ENCODE results near the gene SDC4. TPM values are rescaled to one million over a fixed set of nuclear protein-coding genes. Genes with fewer than 3 reads are reported as not detected.
A peak's percentile ranks its signal among the peaks of the same experiment; 100 is the strongest.

SDC4 gene
- total RNA-seq, 3 donors from 2014 or later = 94.0 to 138 (median 102) TPM

GRCh38 chr20:45294659-45295058 lies 53.6 kb downstream of the SDC4 start:
- no peak for DNase-seq
- Mint-ChIP-seq H3K4me3 (no peak overlapping the region), H3K27me3 (ENCODE audit: low read depth) (peaks cover 42% of the 10 kb centered on the region), H3K4me1 (ENCODE audit: low read depth) (peaks cover 8% of the 10 kb centered on the region), H3K36me3 (ENCODE audit: insufficient read depth) (no peaks in the 10 kb centered on the region), H3K9me3 (no peaks in the 10 kb centered on the region)
- no peak for ATAC-seq

GRCh38 chr20:45294003-45294368 lies 54.2 kb downstream of the SDC4 start:
- Mint-ChIP-seq H3K9me3 (no peaks in the 10 kb centered on the region), H3K4me1 (ENCODE audit: low read depth) (peaks cover 8% of the 10 kb centered on the region), H3K36me3 (ENCODE audit: insufficient read depth) (no peaks in the 10 kb centered on the region), H3K27me3 (ENCODE audit: low read depth) (peaks cover 41% of the 10 kb centered on the region), H3K4me3 (peak overlapping the region; percentile 74)
- no peak for ATAC-seq
- DNase-seq = no peak

DNA sequence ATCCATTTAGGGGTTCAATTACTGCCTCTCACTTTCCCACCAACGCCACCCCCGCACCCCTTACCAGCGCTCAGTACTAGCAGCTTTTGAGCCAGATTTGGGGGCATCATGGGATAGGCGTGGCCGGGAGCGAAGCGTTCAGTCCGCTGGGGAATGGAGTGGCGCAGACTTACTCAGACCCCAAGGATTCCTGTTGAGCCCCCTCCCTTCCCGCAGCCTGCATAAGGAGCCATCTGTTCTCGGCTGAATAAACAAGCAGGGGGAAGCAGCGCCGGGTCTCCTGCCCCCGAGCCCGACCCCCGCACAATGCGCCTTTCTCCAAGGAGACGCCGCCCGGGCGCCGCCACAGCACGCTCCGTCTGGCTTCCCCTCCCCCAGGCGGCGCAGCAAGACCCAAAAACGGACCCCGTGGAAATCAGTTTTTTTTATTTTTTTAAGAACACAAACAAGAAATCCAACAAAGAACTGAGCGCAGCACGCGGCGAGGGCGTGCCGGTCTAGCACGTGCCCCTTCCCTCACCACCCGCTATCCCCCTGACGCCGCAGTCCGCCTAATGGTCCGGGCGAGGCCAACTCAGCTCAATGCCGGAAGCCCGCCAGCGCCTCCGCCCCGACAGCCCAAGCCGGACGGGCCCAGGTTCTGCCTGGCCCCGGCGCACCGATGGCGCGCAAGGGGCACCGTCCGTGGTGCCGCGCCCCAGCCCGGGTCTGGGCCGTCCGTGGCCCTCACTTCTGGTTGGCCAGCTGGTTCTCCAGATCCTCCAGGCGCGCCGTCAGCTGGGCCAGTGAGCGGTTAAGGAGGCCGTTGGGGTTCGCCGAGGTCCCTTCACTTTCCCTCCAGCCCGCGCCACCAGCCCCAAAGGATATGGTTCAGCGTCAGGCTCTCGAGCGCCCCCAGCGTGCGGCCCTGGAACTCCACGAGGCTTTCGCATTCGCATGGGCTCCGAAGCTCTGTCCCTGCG lies 54.9 kb downstream of the SDC4 start:
- Mint-ChIP-seq H3K9me3 (no peaks in the 10 kb centered on the region), H3K4me3 (peak overlapping the region; percentile 74), H3K27me3 (ENCODE audit: low read depth) (peaks cover 41% of the 10 kb centered on the region), H3K36me3 (ENCODE audit: insufficient read depth) (no peaks in the 10 kb centered on the region), H3K4me1 (ENCODE audit: low read depth) (peaks cover 8% of the 10 kb centered on the region)
- DNase-seq (peak; percentile 81), ATAC-seq (peak; percentile 93 to 95)

DNA sequence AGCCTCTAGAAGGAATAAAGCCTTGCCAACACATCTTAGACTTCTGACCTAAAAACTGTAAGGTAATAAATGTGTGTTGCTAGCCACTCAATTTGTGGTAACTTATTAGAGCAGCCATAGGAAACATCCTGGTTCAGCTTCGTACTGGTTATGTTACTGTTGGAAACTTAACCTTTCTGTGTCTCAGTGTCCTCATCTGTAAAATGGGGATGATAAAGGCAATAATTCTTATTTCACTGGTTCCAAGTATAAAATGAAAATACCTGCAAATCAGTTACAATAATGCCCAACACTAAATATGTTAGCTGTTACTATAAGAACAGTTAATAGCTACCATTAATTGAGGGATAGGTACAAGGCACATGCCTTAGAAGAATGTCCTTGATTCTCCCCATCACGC lies 55.9 kb downstream of the SDC4 start:
- DNase-seq (no peak), ATAC-seq (no peak)
- peaks cover 8% of the 10 kb centered on the region for H3K4me1 Mint-ChIP-seq (ENCODE audit: low read depth)
- peak overlapping the region; percentile 74 for H3K4me3 Mint-ChIP-seq
- no peaks in the 10 kb centered on the region for H3K36me3 Mint-ChIP-seq (ENCODE audit: insufficient read depth)
- peaks cover 35% of the 10 kb centered on the region for H3K27me3 Mint-ChIP-seq (ENCODE audit: low read depth)
- no peaks in the 10 kb centered on the region for H3K9me3 Mint-ChIP-seq

GRCh38 chr20:45291526-45291925 lies 56.7 kb downstream of the SDC4 start:
- H3K27me3 Mint-ChIP-seq (ENCODE audit: low read depth) = peaks cover 39% of the 10 kb centered on the region
- H3K9me3 Mint-ChIP-seq = no peaks in the 10 kb centered on the region
- H3K4me3 Mint-ChIP-seq = no peak overlapping the region
- peaks cover 8% of the 10 kb centered on the region for H3K4me1 Mint-ChIP-seq (ENCODE audit: low read depth)
- no peaks in the 10 kb centered on the region for H3K36me3 Mint-ChIP-seq (ENCODE audit: insufficient read depth)
- ATAC-seq (no peak), DNase-seq (no peak)

GRCh38 chr20:45290677-45291355 lies 57.4 kb downstream of the SDC4 start:
- H3K36me3 Mint-ChIP-seq (ENCODE audit: insufficient read depth) = no peaks in the 10 kb centered on the region
- H3K27me3 Mint-ChIP-seq (ENCODE audit: low read depth) = peaks cover 35% of the 10 kb centered on the region
- no peak overlapping the region for H3K4me3 Mint-ChIP-seq
- DNase-seq = peak; percentile 53
- no peaks in the 10 kb centered on the region for H3K9me3 Mint-ChIP-seq
- ATAC-seq = peak; percentile 41 to 56
- peaks cover 8% of the 10 kb centered on the region for H3K4me1 Mint-ChIP-seq (ENCODE audit: low read depth)

DNA sequence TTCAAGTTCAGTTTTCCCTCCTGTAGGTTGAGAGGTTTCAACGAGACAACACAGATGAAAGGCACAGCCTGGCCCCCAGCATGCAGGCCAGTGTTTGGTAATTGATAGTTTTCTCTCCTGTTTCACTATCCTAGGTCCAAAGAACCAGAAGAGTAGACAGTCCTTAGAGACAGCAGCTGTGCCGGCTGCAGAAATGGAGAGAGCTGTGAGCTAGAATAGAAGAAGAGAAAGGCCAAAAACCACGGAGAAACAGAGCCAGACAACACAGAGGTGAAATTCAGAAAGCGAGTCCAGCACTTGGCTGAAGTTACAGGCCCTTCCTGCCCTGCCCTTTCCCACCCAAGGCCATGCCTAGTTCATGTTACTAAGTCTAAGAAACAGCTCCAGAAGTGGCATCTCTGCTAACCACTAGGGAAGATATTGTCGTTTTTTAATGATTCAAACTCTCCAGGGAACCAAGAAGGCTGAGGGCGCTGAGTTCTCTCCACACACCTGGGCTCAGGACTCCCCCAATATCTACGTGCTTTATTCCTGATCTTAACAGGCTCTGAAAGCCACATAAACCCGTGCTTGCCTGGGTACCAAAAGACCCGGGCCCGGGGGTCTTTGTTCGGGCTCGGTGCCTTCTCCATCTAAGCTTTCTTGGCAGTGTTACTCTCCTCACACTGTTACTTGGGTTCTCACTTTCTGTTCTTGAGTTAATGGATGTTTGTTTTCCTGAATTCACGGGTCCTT lies 58.1 kb downstream of the SDC4 start:
- Mint-ChIP-seq H3K36me3 (ENCODE audit: insufficient read depth) (no peaks in the 10 kb centered on the region), H3K4me1 (ENCODE audit: low read depth) (peaks cover 8% of the 10 kb centered on the region), H3K27me3 (ENCODE audit: low read depth) (peaks cover 30% of the 10 kb centered on the region), H3K4me3 (no peak overlapping the region), H3K9me3 (no peaks in the 10 kb centered on the region)
- ATAC-seq (no peak), DNase-seq (no peak)

- no peaks in the 10 kb centered on the region for H3K36me3 Mint-ChIP-seq (ENCODE audit: insufficient read depth)
Measured at GRCh38 chr20:45288860-45289259, 59.4 kb downstream of the SDC4 start.

DNA sequence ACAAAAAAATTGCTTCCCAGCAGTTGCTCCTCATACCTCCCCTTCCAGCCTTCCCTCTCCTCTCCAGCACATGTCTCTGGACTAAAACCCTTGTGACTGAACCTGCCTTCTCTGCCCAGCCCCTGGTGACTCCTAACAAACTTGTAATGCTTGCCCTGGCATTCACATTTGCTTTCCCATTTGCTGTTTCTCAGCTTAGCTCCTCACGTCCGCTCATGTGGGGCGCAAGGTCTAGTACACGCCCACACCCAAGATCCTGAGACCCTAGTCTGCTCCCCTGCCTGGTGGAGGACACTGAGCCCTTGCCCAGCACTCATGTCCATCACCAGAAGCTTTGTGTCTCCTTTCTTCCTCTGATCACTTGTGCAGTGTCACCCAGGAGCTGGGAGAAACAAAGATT lies 59.8 kb downstream of the SDC4 start:
- DNase-seq (no peak), ATAC-seq (no peak)
- Mint-ChIP-seq H3K9me3 (no peaks in the 10 kb centered on the region), H3K4me3 (no peak overlapping the region), H3K27me3 (ENCODE audit: low read depth) (peaks cover 22% of the 10 kb centered on the region), H3K36me3 (ENCODE audit: insufficient read depth) (no peaks in the 10 kb centered on the region), H3K4me1 (ENCODE audit: low read depth) (peaks cover 6% of the 10 kb centered on the region)

More at GRCh38 chr20:45288860-45289259, 59.4 kb downstream of the SDC4 start:
- no peak for ATAC-seq
- Mint-ChIP-seq H3K4me3 (no peak overlapping the region), H3K9me3 (no peaks in the 10 kb centered on the region), H3K27me3 (ENCODE audit: low read depth) (peaks cover 23% of the 10 kb centered on the region), H3K4me1 (ENCODE audit: low read depth) (peaks cover 7% of the 10 kb centered on the region)
- no peak for DNase-seq

- H3K27me3 Mint-ChIP-seq (ENCODE audit: low read depth) = peaks cover 17% of the 10 kb centered on the region
- no peaks in the 10 kb centered on the region for H3K36me3 Mint-ChIP-seq (ENCODE audit: insufficient read depth)
- no peak overlapping the region for H3K4me3 Mint-ChIP-seq
Measured at GRCh38 chr20:45283551-45284057, 64.6 kb downstream of the SDC4 start.

DNA sequence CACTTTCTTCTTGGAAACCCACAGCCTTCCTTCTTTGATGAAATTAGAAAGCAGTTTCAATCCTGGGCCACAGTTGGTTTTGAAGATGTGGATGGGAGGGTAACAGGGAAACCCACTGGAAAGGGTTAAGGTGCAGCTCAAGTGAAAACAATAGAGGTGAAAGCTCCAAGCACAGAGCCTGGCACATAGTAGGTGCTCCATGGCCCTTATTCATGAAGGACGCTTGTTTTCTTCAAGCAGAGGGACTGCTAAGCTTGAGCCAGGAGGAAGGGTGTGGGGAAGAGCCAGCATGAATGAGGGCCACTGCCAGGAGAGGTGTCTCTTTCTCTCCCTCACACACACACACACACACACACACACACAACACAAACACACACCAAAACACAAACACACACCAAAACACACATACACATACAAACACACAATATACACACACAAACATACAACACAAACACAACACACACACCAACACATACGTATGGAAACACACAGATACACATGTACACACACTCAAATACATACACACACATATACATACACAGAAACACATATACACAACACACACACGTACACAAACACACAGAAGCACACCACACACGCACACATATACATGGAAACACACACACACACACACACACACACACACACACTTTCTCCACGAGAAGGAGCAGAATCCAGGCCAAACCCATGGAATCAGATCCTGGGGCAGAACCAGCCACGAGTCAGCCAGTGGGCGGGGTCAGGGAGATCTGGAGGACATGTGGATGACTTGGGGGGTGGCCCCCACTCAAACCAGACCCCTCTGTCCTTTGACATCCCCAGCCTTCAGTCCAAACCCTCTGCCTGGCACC lies 65.3 kb downstream of the SDC4 start:
- H3K36me3 Mint-ChIP-seq (ENCODE audit: insufficient read depth) = no peaks in the 10 kb centered on the region
- peaks cover 20% of the 10 kb centered on the region for H3K27me3 Mint-ChIP-seq (ENCODE audit: low read depth)
- no peak for ATAC-seq
- H3K9me3 Mint-ChIP-seq = no peaks in the 10 kb centered on the region
- H3K4me3 Mint-ChIP-seq = no peak overlapping the region
- no peaks in the 10 kb centered on the region for H3K4me1 Mint-ChIP-seq (ENCODE audit: low read depth)
- DNase-seq = no peak

More at GRCh38 chr20:45283551-45284057, 64.6 kb downstream of the SDC4 start:
- H3K9me3 Mint-ChIP-seq = no peaks in the 10 kb centered on the region
- peak in 1 of 2 donors; percentile 32 for ATAC-seq
- no peaks in the 10 kb centered on the region for H3K4me1 Mint-ChIP-seq (ENCODE audit: low read depth)
- no peak for DNase-seq

DNA sequence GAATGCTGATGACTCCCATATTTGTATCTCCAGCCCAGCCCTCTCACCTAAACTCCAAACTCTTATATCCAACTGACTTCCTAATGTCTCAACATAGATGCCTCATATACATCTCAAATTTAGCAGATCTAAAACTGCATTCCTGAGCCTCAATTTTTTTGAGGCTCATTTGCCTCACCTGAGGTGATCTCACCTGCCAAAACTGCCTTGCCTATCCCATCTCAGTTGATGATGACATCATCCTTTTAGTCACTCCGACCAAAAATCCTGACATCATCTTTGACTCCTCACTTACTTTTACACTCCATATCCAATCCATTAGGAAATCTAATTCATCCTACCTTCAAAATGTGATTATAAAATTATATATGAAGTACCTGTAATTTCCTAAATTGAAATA lies 68.2 kb downstream of the SDC4 start:
- Mint-ChIP-seq H3K36me3 (ENCODE audit: insufficient read depth) (no peaks in the 10 kb centered on the region), H3K4me1 (ENCODE audit: low read depth) (no peaks in the 10 kb centered on the region), H3K4me3 (no peak overlapping the region), H3K27me3 (ENCODE audit: low read depth) (peaks cover 34% of the 10 kb centered on the region), H3K9me3 (no peaks in the 10 kb centered on the region)
- no peak for ATAC-seq
- no peak for DNase-seq

- Mint-ChIP-seq H3K9me3 (no peaks in the 10 kb centered on the region), H3K36me3 (ENCODE audit: insufficient read depth) (no peaks in the 10 kb centered on the region), H3K4me3 (no peak overlapping the region), H3K27me3 (ENCODE audit: low read depth) (peaks cover 49% of the 10 kb centered on the region), H3K4me1 (ENCODE audit: low read depth) (no peaks in the 10 kb centered on the region)
- DNase-seq (no peak), ATAC-seq (no peak)
Measured at GRCh38 chr20:45275338-45275737, 72.9 kb downstream of the SDC4 start.

Measured in activated T-cell treated with anti-CD3 and anti-CD28 coated beads, Interleukin-2, amount 50 U/mL, for 4 hours (primary cell).